Glomerular endothelial cell (primary cell): ENCODE data around the gene ZIM2. TPM values are rescaled to one million over a fixed set of nuclear protein-coding genes. Genes with fewer than 3 reads are reported as not detected.

ENCODE experiments used
- DNase-seq: peaks from one replicate; pipeline ENCODE4 v3.0.0-alpha.2; 2011; ENCODE audit warnings: low read depth, low spot score; ENCODE audit errors: extremely low read depth
- total RNA-seq: library from RNA; depleted of rRNA; stranded (reverse); fragments of >200 nt; gene quantifications from 2 replicates; pipeline ENCODE4 v1.2.3, GENCODE V29; 2015

Gene ZIM2
- total RNA-seq, 1 donor from 2014 or later, result not detected

- no peak for DNase-seq
These were observed 675 bp downstream of the ZIM2 start for GRCh38 chr19:56839652-56840450.

- no peak for DNase-seq
These were observed 1.4 kb downstream of the ZIM2 start for GRCh38 chr19:56838909-56839651.

GRCh38 chr19:56838024-56838908 is 2.3 kb downstream of the ZIM2 start:
- DNase-seq, result no peak

GRCh38 chr19:56837492-56838023 is 3.0 kb downstream of the ZIM2 start:
- no peak for DNase-seq

- DNase-seq, result no peak
These were observed 3.5 kb downstream of the ZIM2 start for GRCh38 chr19:56837004-56837403.

GRCh38 chr19:56836059-56836458 is 4.5 kb downstream of the ZIM2 start:
- DNase-seq, result no peak

GRCh38 chr19:56835401-56835800 is 5.1 kb downstream of the ZIM2 start:
- no peak for DNase-seq

GRCh38 chr19:56834564-56835375 is 5.8 kb downstream of the ZIM2 start:
- no peak for DNase-seq

GRCh38 chr19:56832352-56832928 is 8.1 kb downstream of the ZIM2 start:
- DNase-seq, result no peak

GRCh38 chr19:56831255-56831654 is 9.3 kb downstream of the ZIM2 start:
- DNase-seq, result no peak

GRCh38 chr19:56829596-56829995 is 10.9 kb downstream of the ZIM2 start:
- DNase-seq, result no peak

GRCh38 chr19:56827708-56828107 is 12.8 kb downstream of the ZIM2 start:
- no peak for DNase-seq

- no peak for DNase-seq
These were observed 16.6 kb downstream of the ZIM2 start for GRCh38 chr19:56823956-56824355.

GRCh38 chr19:56823417-56823816 is 17.1 kb downstream of the ZIM2 start:
- no peak for DNase-seq

GRCh38 chr19:56822755-56823154 is 17.8 kb downstream of the ZIM2 start:
- DNase-seq, result no peak

GRCh38 chr19:56821675-56822074 is 18.9 kb downstream of the ZIM2 start:
- DNase-seq, result no peak

GRCh38 chr19:56821209-56821608 is 19.3 kb downstream of the ZIM2 start:
- DNase-seq, result no peak

GRCh38 chr19:56819166-56819565 is 21.4 kb downstream of the ZIM2 start:
- DNase-seq, result no peak

- no peak for DNase-seq
These were observed 25.9 kb downstream of the ZIM2 start for GRCh38 chr19:56814656-56815055.

GRCh38 chr19:56813531-56813930 is 27.0 kb downstream of the ZIM2 start:
- DNase-seq, result no peak
